Measurements from ENCODE around the gene LRP10. TPM values are rescaled to one million over a fixed set of nuclear protein-coding genes. Genes with fewer than 3 reads are reported as not detected.

Gene LRP10
- total RNA-seq, 3 donors from 2014 or later, result 70.1 to 97.5 (median 82.3) TPM

- Histone ChIP-seq H3K27ac (no peak overlapping the region), H3K4me1 (no peaks in the 10 kb centered on the region), H3K27me3 (no peaks in the 10 kb centered on the region), H3K4me3 (no peak overlapping the region), H3K9me3 (no peaks in the 10 kb centered on the region), H3K36me3 (no peaks in the 10 kb centered on the region)
- DNase-seq (ENCODE audit: low spot score in 2 of 2), result no peak
- intact Hi-C loops (cut with DNase I; ENCODE audit: low total_unique reads), result no loop called here
- TF ChIP-seq CTCF (IDR thresholded peaks at IDR 0.05) (no peak), POLR2A (IDR thresholded peaks at IDR 0.05) (no peak), POLR2AphosphoS5 (IDR thresholded peaks at IDR 0.05) (no peak)
Measured at GRCh38 chr14:22893706-22894105, 22.2 kb downstream of the LRP10 start.

GRCh38 chr14:22895402-22895801 is 23.9 kb downstream of the LRP10 start:
- no peak overlapping the region for H3K4me3 ChIP-seq
- H3K9me3 ChIP-seq, result no peaks in the 10 kb centered on the region
- H3K27me3 ChIP-seq, result no peaks in the 10 kb centered on the region
- intact Hi-C loops (cut with DNase I; ENCODE audit: low total_unique reads), result no loop called here
- no peak for DNase-seq (ENCODE audit: low spot score in 2 of 2)
- no peaks in the 10 kb centered on the region for H3K4me1 ChIP-seq
- TF ChIP-seq CTCF (IDR thresholded peaks at IDR 0.05), result no peak
- TF ChIP-seq POLR2A (IDR thresholded peaks at IDR 0.05), result no peak
- no peak for TF ChIP-seq POLR2AphosphoS5 (IDR thresholded peaks at IDR 0.05)
- H3K27ac ChIP-seq, result no peak overlapping the region
- H3K36me3 ChIP-seq, result no peaks in the 10 kb centered on the region

GRCh38 chr14:22896356-22896755 is 24.8 kb downstream of the LRP10 start:
- Histone ChIP-seq H3K27ac (no peak overlapping the region), H3K4me1 (no peaks in the 10 kb centered on the region), H3K4me3 (no peak overlapping the region), H3K9me3 (no peaks in the 10 kb centered on the region), H3K36me3 (no peaks in the 10 kb centered on the region), H3K27me3 (no peaks in the 10 kb centered on the region)
- TF ChIP-seq CTCF (IDR thresholded peaks at IDR 0.05), result no peak
- TF ChIP-seq POLR2A (IDR thresholded peaks at IDR 0.05), result no peak
- TF ChIP-seq POLR2AphosphoS5 (IDR thresholded peaks at IDR 0.05), result no peak
- intact Hi-C loops (cut with DNase I; ENCODE audit: low total_unique reads), result no loop called here
- no peak for DNase-seq (ENCODE audit: low spot score in 2 of 2)

GRCh38 chr14:22896760-22897159 is 25.2 kb downstream of the LRP10 start:
- H3K4me3 ChIP-seq, result no peak overlapping the region
- H3K4me1 ChIP-seq, result no peaks in the 10 kb centered on the region
- no peaks in the 10 kb centered on the region for H3K36me3 ChIP-seq
- TF ChIP-seq POLR2A (IDR thresholded peaks at IDR 0.05), result no peak
- TF ChIP-seq CTCF (IDR thresholded peaks at IDR 0.05), result no peak
- TF ChIP-seq POLR2AphosphoS5 (IDR thresholded peaks at IDR 0.05), result no peak
- DNase-seq (ENCODE audit: low spot score in 2 of 2), result no peak
- intact Hi-C loops (cut with DNase I; ENCODE audit: low total_unique reads), result no loop called here
- no peaks in the 10 kb centered on the region for H3K9me3 ChIP-seq
- H3K27ac ChIP-seq, result no peak overlapping the region
- H3K27me3 ChIP-seq, result no peaks in the 10 kb centered on the region

GRCh38 chr14:22897357-22897756 is 25.8 kb downstream of the LRP10 start:
- Histone ChIP-seq H3K9me3 (no peaks in the 10 kb centered on the region), H3K36me3 (no peaks in the 10 kb centered on the region), H3K27ac (no peak overlapping the region), H3K27me3 (no peaks in the 10 kb centered on the region), H3K4me1 (no peaks in the 10 kb centered on the region), H3K4me3 (no peak overlapping the region)
- no peak for TF ChIP-seq CTCF (IDR thresholded peaks at IDR 0.05)
- no peak for TF ChIP-seq POLR2AphosphoS5 (IDR thresholded peaks at IDR 0.05)
- TF ChIP-seq POLR2A (IDR thresholded peaks at IDR 0.05), result no peak
- DNase-seq (ENCODE audit: low spot score in 2 of 2), result no peak
- intact Hi-C loops (cut with DNase I; ENCODE audit: low total_unique reads), result no loop called here
